ENCODE results near the gene PHYH.
"Not testable (repeated sequence)": the region's sequence is repeated elsewhere in the genome, so short reads cannot be mapped to it uniquely, and the experiment has no call there.

PHYH gene
- long read RNA-seq, donor 1, transcript PHYH-201 (9 exons, 1,577 nt), result major isoform, 14 of 14 reads
- long read RNA-seq, donor 1, partial matches to known transcripts, result 0 of 14 reads
- long read RNA-seq, donor 1, other reads (novel, unspliced or antisense), result 0 of 14 reads
- long read RNA-seq, donor 2, transcript PHYH-201 (9 exons, 1,577 nt), result major isoform, 16 of 16 reads
- long read RNA-seq, donor 2, partial matches to known transcripts, result 0 of 16 reads
- long read RNA-seq, donor 2, other reads (novel, unspliced or antisense), result 0 of 16 reads
- long read RNA-seq, donor 3, transcript PHYH-201 (9 exons, 1,577 nt), result major isoform, 14 of 21 reads
- long read RNA-seq, donor 3, partial matches to known transcripts, result 6 of 21 reads
- long read RNA-seq, donor 3, other reads (novel, unspliced or antisense), result 0 of 21 reads
- long read RNA-seq, donor 4, transcript PHYH-201 (9 exons, 1,577 nt), result major isoform, 23 of 24 reads
- long read RNA-seq, donor 4, partial matches to known transcripts, result 0 of 24 reads
- long read RNA-seq, donor 4, other reads (novel, unspliced or antisense), result 0 of 24 reads
- long read RNA-seq, donor 5, transcript PHYH-201 (9 exons, 1,577 nt), result major isoform, 22 of 29 reads
- long read RNA-seq, donor 5, partial matches to known transcripts, result 6 of 29 reads
- long read RNA-seq, donor 5, other reads (novel, unspliced or antisense), result 0 of 29 reads
- long read RNA-seq, donor 6, transcript PHYH-201 (9 exons, 1,577 nt), result major isoform, 31 of 32 reads
- long read RNA-seq, donor 6, partial matches to known transcripts, result 0 of 32 reads
- long read RNA-seq, donor 6, other reads (novel, unspliced or antisense), result 0 of 32 reads
- long read RNA-seq, donor 7, transcript PHYH-201 (9 exons, 1,577 nt), result major isoform, 28 of 29 reads
- long read RNA-seq, donor 7, partial matches to known transcripts, result 0 of 29 reads
- long read RNA-seq, donor 7, other reads (novel, unspliced or antisense), result 0 of 29 reads
- long read RNA-seq, donor 8, transcript PHYH-201 (9 exons, 1,577 nt), result major isoform, 26 of 27 reads
- long read RNA-seq, donor 8, partial matches to known transcripts, result 0 of 27 reads
- long read RNA-seq, donor 8, other reads (novel, unspliced or antisense), result 0 of 27 reads

DNA sequence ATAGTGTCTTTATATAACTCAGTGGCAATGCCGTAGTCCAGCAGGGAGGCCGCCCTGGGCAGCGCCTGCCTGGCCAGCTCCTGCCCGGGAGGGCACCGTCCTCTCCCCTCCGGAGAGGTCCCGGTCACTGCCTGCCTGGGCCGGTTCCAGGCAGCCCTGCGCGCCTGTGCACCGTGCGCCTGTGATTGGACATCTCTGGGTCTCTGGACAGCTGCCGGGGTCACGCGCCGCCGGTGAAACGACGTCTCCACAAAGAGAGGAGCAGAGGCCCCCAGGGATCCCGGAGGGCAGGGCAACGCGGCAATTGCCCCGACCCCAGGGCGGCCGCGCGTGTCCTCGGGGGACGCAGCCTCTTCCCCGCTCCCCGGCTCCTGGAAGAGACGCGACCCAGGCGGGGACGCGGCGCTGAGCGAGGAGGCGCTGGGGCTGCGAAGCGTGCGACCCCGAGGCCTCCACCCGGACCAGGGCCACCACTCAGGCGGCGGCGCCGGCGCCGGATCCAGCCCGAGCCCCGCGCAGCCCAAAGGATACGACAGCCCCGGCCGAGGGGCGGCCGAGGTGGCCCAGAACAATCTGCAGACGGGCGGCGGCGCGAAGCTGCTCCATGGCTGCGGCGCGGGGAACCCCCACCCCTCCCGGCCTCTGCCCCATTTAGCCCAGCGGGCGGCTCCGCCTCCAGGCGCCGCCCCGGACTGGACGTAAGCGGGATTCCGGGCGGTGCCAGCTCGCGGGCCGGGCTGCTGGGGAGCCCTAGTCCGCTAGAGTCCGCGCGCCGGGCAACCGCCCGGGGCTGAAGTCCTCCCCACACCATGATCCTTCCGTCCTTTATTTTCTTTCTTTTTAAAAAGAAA, at the start of gene PHYH:
PHYH (minus strand) TSS at position 628 of the 851 bp plus-strand sequence; CDS start at position 606, 22 bp downstream.
- DNase-seq, result peak; percentile 98

DNA sequence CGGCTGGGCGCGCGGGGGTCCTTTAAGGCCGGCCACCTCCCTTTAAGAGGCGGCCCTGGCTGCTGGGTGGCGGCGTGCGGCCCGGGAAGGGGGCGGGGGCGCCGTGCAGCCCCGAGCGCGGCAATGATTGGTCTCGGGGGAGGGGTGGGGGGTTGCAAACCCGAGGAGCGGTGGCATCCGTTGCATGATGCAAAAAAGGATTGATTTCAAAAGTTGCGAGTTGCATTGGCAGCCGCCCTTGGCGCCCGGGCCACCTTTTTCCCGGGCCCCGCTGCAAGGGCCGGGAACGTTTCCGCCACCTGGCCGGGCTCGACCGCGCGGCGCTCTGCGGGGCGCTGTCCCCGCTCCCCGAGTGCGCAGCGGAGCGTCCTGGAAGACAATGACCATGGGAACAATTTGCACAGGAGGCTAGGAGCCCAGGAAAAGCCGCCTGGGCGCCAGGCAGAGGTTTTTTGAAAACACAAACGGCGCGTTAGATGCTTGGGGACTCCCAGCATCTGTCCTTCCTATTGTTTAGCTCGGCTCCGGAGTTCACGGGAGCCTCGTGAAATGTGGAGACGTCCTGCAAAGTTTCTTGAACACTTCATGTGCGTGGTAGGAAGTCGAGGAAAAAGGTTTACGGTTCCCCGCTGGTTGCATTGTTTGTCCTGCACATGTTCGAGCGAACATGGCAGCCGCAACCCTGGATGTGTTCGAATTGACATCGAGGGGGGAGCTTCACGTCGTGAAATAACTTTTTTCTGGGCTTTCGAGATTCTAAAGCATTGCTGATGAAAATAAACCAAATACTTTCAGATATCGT, 48.6 kb upstream of the PHYH start, which contains the start of gene SEPHS1:
SEPHS1 (minus strand) TSS at position 78 of the 802 bp plus-strand sequence. CDS start 3,343 bp downstream, outside the sequence.
- peak; percentile 89 for DNase-seq

DNA sequence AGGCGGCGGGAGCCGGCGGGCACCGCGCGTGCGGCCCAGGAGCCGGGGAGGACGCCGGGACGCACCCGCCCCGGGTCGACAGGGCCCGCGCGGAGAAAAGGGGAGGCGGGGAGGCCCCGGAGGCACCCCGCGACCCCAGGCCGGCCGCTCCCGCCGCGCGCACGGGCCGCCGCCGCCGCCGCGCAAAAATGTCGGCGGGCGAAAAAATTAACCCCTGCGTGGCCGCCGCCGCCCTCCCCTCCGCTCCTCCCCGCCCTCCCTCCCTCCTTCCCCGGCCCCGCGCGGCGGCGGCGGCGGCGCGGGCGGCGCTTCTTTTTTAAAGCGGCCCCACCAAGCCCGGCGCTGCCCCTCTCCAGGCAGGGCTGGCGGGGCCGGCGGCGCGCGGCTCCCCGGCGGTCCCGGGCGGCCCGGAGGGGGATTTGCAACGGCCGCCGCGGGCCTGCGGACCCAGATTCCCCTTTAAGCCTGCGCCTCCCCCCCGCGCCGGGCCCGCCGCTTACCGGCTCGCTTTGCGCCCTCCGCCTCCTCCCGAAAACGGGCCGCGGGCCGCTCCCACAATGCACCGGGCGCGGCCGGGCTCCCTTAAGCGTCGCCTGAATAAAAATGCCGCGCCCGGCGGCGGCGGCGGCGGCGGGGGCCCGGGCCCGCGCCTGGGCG, 47.8 kb upstream of the PHYH start:
- peak; percentile 78 for DNase-seq

DNA sequence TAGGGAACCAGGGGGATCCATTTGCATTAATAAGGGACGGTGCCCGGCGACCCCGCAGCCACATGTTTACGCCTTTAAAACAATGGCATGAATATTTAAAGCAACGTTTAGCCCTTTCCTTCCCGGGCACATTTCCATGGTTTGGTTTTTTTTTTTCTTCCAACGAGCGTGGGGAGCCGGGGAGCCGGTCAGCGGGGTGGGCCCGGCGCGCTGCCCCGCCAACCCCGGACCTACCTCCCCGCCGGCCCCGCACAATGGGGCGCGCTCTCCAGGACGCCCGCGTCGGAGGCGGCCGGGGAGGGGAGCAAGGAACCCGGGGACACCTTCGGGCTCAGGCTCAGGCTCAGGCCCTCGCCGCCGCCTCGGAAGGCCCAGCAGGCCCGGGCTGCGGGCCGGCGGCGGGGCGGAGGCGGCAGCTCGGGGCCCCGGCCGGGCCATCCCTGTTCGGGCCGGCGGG, 47.2 kb upstream of the PHYH start:
- peak; percentile 76 for DNase-seq

DNA sequence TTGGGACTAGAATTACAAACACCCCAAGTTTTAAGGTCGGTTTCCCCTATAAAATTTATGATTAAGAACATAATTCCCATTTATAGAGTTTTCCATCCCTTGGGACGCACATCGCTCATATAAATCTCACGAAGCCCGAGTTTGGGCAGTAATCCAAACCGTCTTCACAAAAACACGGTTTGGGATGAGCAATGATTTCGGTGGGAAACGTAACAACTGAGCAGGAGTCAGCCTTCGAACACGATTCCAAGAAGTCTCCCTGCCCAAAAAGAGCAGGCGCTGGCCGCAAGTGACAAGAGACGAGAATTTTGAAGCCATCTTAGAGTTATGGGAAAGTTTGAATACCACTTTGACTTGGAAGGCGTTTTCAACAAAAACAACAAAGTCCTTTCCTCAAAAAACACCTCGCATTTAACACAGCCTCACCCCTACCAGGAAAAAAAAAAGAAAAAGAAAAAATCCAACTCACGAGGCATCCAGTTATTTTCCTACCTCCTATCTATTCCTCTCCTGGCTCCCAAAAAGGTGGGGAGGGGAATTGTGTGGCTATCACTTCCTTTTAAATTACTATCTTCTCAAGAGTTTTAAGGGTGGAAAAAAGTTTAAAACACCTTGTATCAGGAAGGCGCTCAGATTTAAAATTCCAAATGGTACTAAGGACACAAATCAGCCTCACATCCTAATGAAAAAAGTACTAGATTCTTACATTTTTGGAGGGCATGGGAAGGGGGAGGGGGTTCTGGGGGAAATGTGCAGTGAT, 46.6 kb upstream of the PHYH start:
- peak; percentile 57 for DNase-seq

DNA sequence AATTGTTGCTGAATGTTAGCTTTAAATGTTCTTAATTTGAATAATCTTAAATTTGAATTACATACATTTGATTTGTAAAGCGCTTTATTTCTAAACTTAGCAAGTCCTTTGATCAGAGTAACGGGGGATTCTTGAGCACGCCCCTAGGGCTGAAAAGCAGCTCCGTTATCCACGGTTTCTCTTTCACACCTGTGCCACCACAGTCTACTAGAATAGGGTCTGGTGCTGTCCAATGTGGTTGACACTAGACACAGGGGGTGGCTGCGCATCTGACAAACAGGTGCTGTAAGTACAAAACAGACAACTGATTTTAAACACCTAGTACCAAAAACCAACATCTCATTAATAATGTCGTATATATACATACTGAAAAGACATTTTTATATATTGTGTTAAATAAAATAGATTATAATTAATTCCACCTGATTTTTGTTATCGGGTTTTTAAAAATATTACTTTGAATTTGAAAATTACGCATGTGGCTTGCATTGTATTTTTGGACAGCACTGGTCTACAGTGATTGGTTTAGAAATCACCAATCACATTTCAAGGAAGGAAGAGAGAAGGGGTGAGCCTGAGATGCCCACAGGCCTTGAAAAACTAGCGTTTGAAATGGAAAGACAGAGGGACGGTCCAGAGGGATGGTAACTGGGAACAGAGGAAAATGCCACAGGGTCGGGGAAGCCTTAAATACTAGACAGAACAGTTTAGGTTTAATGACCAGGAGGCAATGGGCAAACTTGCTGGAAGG, 40.9 kb upstream of the PHYH start:
- DNase-seq, result no peak

DNA sequence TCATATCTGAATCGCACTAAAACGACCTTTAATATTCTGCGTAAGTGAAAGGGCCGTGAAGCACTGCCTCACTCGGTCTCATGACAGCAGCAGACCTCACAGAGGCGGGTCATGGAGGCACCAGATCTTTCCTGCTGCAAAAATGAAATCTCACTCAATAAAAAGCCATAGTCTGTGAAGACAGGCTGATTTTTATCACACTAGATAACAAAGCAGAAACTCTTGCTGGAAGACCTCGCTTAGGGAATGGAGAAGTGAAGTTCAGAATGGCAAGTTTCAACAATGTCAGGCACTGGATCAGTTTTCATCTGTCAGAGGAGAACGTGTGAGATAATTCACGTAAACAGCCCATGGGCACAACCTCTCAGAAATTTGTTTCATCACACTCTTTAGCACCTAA, 40.2 kb upstream of the PHYH start:
- no peak for DNase-seq

DNA sequence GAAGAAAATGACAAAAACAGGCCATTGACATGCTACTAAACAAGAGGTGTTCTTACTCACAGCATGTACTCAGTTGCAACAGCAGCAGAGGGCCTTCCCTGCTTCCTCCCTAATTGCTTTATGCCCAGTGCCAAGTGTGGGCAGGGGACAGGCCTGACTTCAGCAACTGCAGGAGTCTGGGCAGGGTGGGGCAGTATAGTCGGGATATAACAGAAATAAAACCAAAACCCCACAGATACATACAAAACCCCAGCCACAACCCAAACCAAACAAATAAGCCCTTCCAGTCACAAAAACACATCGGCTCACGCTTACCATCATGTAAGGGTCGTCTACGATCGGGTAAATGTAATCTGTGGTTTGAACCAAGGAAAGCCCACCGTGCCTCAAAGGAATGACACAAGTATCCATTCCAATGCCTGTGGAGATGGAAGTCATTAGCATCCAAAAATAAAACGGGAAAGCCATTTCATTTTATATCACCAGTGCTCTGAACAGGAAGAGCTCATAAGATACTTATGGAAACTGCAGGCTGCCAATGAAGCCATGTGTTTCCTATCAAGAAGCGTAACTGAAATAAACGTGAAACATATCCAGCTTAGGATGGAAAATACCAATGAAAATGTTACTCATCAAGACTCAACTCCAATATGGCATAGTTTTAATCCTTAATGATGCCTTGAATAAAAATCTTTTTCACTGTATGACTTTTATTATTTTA, 38.7 kb upstream of the PHYH start:
- no peak for DNase-seq

DNA sequence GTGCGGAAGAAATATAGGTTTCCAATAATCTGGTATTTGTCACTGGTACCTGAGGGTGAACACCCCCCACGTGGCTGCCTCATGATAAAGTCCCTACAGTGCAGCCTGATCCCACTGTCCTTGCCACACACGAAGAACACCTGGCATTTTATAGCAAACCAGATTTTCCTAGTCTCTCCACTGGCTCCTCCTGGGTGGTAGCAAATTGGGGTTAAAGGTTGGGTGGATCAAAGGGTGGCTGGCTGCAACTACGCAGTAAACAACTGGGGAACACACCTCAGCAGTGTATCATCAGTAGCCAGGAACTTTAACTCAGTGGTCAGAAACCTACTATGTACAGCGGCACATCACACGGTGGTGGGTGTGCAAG, 37.9 kb upstream of the PHYH start:
- no peak for DNase-seq

DNA sequence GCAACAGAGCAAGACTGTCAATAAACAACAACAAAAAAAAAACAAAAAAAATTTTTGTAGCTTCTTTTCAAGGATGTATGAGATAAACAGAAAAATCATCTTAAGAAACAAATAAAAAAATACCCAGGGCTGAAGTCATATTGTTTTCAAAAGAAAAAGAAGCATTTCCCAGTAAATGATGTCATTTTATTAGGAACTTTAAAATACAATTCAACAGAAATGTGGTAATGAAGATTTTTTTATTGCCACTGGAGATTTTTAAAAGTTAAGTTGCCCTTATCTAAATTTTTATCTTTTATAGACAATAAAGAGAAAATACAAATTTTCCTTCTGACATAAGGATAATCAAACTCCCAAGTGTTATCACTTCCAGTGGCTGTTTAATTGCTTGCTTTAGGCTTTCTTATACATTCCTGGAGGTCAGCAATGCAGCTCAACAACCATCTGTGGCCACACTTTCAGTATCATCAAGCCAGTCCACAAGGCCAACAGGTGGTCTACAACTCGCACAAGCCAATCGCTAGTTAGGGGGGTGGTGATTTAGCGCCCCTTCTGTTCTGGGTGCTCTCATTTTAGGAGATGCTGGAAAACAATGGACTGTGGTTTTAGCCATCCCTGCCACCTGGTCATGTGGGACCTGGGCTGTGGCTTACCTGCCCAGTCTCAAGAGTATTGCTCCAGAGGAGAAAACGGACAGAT, 37.4 kb upstream of the PHYH start:
- DNase-seq, result no peak

DNA sequence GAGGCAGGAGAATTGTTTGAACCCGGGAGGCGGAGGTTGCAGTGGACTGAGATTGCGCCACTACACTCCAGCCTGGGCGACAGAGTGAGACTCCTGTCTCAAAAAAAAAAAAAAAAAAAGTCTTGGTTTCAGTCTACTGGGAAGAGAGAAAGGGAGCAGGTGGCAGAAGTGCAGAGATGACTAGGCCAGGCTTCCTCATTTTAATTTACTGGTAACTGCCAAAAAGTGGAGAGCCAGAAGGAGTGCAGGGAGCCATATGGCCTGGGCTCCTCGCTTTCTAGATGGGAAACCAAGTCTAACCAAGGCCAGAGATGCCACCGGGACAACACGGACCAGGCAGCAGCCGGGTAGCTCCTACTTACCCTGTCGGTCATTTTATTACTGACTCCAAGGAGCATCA, 36.0 kb upstream of the PHYH start:
- DNase-seq, result no peak

DNA sequence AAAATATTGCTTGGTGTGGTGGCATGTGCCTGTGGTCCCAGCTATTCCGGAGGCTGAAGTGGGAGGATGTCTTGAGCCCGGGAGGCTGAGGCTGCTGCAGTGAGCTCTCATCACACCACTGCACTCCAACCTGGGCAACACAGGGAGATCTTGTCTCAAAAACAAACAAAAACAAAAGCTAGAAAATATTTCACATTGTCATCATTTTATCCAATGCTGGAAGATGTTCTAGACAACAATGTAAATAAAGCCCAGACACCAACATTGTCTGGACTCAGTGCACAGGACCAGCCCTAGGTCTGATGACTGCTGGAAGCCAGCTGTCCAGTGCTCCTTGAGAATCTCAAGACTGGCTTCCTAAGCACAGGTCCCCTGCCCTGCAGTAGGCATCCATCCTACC, 34.7 kb upstream of the PHYH start:
- no peak for DNase-seq

DNA sequence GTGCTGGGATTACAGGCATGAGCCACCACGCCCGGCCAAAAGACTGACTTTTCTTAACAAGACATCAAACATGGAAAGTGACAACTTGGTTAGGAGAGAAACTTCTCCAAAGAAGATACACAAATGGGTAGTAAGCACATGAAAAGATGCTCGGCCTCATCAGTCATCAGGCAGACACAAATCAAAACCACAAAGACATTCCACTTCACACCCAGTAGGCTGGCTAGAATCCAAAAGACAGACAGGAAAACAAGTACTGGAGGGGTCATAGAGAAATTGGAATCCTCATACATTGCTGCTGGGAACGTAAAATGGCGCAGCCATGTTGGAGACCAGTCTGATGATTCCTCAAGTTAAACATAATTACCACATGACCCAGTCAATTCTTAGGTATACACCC, 31.8 kb upstream of the PHYH start:
- DNase-seq, result no peak

DNA sequence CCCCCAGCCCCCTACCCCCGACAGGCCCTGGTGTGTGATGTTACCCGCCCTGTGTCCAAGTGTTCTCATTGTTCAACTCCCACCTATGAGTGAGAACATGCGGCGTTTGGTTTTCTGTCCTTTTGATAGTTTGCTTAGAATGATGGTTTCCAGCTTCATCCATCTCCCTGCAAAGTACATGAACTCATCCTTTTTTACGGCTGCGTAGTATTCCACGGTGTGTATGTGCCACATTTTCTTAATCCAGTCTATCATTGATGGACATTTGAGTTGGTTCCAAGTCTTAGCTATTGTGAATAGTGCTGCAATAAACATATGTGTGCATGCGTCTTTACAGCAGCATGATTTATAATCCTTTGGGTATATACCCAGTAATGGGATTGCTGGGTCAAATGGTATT, 31.1 kb upstream of the PHYH start:
- not testable (repeated sequence) for DNase-seq

DNA sequence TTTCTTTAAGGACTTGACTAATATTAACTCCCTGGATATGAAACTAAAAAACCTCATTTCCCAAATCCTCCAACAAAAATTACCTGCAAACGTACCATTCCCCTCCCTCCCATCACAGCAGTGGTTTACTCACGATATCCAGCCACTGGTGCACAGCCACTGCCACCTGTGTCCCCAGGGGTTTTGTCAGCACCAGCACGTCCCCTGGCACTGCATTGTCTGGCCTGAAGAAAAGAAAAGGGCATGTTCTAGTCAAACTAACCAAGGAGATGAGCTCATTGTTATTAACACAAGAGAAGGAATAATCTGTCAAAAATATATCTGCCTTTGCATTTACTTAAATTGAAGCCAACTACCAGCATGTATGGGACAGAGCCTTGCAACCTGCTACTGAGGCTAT, 29.7 kb upstream of the PHYH start:
- no peak for DNase-seq

DNA sequence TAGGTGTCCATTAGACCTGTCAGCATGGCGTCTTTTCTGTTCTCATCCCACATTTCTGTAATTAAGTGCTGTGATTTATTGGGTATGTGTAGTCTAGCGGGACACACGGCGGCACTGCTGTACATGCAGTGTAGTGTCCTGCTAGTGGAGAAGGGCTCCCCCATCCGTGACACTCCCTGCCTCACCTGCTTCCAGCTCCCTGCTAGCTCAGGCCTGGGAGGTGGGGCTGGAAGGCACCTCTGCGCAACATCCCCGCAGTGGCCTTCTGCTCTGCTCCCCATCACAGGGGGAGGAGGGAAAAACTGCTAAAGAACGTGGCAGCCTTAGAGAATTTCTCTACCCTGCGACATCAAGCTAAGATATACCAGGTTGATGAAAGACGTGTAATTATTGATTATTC, 28.7 kb upstream of the PHYH start:
- DNase-seq, result no peak

DNA sequence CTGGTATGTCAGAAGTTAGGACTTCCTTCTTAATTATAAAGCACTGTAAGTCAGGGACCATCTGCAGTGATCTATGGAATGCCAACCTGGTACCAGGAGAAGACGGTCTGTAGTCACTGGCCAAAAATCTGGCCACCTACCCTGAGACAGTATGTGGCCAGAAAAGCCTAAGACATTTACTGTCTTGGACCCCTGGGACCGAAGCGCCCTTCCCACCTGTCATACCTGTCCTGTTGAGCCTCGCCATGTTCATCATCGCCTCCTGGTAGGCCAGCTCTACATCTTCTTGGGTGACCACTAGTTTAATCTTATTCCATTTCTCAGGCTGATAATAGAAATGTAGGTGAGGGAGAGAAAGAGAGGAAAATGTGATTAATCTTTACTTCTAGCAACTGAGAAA, 28.3 kb upstream of the PHYH start:
- no peak for DNase-seq

DNA sequence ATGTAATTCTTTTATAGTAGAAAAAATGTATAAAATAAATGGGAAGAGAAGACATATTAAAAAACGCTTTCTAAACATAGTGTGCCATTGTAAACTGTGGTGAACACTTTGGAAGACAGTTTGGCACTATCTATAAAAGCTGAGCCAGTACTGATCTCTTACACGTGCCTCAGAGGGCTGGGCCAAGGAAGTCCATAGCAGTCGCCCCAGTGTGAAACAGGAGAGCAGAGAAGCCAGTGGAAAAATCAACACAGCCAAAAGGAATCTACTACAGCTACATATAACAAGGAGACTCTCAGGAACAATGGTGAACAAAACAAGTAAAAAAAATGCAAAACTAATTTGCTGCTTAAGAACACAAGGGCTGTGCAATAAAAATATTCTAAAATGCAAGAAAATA, 27.7 kb upstream of the PHYH start:
- DNase-seq, result no peak
